ES-I3 (cell line): Measurements from ENCODE around the gene C16orf54.
"Not testable (repeated sequence)": the region's sequence is repeated elsewhere in the genome, so short reads cannot be mapped to it uniquely, and the experiment has no call there.

ENCODE experiments used
- H3K36me3 ChIP-seq: 2 replicates; pipeline ENCODE4 v1.6.1; 2013; ENCODE audit warnings: mild to moderate bottlenecking, low read length, control low read depth, moderate library complexity; ENCODE audit not compliant: insufficient read depth
- H3K4me1 ChIP-seq: 2 replicates; pipeline ENCODE4 v1.6.1; 2013; ENCODE audit warnings: mild to moderate bottlenecking, control low read depth, low read length; ENCODE audit not compliant: insufficient read depth
- H3K9ac ChIP-seq: 2 replicates; pipeline ENCODE4 v1.6.1; 2013; ENCODE audit warnings: low read depth, mild to moderate bottlenecking, low read length, moderate library complexity
- H3K9me3 ChIP-seq: 2 replicates; pipeline ENCODE4 v1.6.1; 2013; ENCODE audit warnings: mild to moderate bottlenecking, low read length, moderate library complexity; ENCODE audit not compliant: control insufficient read depth, insufficient read depth

C16orf54 gene

GRCh38 chr16:29739927-29740629 is 5.7 kb downstream of the C16orf54 start:
- not testable (repeated sequence) for H3K4me1 ChIP-seq, H3K9me3 ChIP-seq, H3K9ac ChIP-seq, H3K36me3 ChIP-seq

- Histone ChIP-seq H3K36me3 (peaks cover 13% of the 10 kb centered on the region; the same call in 1 of the 2 replicates), H3K9ac (no peak overlapping the region), H3K9me3 (no peaks in the 10 kb centered on the region), H3K4me1 (no peaks in the 10 kb centered on the region)
These were observed 7.3 kb downstream of the C16orf54 start for GRCh38 chr16:29738514-29738913.

- Histone ChIP-seq H3K9me3 (no peaks in the 10 kb centered on the region), H3K36me3 (peaks cover 13% of the 10 kb centered on the region; the same call in 1 of the 2 replicates), H3K9ac (no peak overlapping the region), H3K4me1 (no peaks in the 10 kb centered on the region)
These were observed 8.1 kb downstream of the C16orf54 start for GRCh38 chr16:29737713-29738112.

DNA sequence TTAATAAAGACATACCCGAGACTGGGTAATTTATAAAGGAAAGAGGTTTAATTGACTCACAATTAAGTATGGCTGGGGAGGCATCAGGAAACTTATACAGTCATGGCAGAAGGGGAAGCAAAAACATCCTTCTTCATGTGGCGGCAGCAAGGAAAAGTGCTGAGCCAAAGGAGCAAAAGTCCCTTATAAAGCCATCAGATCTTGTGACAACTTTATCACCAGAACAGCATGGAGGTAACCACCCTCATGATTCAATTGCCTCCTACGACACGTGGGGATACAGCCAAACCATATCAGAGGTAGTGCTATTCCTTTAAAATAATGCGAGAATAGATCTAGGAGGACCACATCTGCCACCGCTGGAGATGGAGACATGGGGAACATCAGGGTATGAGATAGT is 9.0 kb downstream of the C16orf54 start:
- Histone ChIP-seq H3K9ac (no peak overlapping the region), H3K9me3 (no peaks in the 10 kb centered on the region), H3K36me3 (peaks cover 13% of the 10 kb centered on the region; the same call in 1 of the 2 replicates), H3K4me1 (no peaks in the 10 kb centered on the region)

GRCh38 chr16:29736112-29736511 is 9.7 kb downstream of the C16orf54 start:
- H3K9ac ChIP-seq: no peak overlapping the region
- no peaks in the 10 kb centered on the region for H3K4me1 ChIP-seq
- H3K9me3 ChIP-seq: no peaks in the 10 kb centered on the region
- peaks cover 13% of the 10 kb centered on the region; the same call in 1 of the 2 replicates for H3K36me3 ChIP-seq

DNA sequence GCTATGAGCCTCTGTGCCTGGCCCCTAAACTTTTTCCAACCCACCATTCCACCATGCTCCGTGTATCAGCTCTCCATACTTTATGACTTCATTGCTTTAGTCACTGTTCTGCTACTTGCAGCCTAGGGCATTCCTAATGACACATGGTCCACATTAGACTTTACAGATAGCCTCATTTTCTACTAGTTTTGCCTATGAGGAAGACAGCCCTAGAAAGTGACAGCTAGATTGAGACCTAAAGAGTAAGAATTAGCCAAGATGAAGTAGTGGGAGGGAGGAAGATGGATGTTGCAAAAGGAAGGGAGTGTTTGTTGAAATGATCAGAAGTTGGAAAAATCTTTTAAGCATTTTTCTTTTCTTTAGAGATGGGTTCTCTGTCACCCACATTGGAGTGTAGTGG is 11.0 kb downstream of the C16orf54 start:
- Histone ChIP-seq H3K9me3 (no peaks in the 10 kb centered on the region), H3K36me3 (peaks cover 13% of the 10 kb centered on the region; the same call in 1 of the 2 replicates), H3K4me1 (no peaks in the 10 kb centered on the region), H3K9ac (no peak overlapping the region)

DNA sequence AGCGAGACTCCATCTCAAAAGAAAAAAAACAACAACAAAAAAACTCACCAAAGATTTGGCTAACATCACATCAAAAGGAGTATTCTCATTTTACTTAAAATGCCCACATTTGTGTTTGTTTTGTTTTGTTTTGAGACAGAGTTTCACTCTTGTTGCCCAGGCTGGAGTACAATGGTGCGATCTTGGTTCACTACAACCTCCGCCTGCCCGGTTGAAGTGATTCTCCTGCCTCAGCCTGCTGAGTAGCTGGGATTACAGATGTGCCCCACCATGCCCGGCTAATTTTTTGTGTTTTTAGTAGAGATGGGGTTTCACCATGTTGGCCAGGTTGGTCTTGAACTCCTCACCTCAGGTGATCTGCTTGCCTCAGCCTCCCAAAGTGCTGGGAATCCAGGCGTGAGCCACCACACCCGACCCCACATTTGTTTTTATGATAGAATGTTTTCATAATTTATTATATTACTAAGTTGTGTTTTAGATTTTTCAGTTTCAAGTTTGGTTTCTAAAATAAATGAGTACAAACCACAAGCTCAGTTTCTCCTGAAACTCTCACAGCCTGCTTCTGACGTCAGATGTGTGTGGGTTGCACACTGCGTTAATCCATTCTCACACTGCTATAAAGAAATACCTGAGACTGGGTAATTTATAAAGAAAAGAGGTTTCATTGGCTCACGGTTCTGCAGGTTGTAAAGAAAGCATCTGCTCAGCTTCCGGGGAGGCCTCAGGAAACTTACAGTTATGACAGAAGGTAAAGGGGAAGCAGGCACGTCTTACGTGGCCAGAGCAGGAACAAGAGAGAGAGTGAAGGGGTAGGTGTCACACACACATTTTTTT is 13.8 kb downstream of the C16orf54 start:
- H3K4me1 ChIP-seq, H3K9ac ChIP-seq, H3K9me3 ChIP-seq: not testable (repeated sequence)
- peaks cover 18% of the 10 kb centered on the region; the same call in 1 of the 2 replicates for H3K36me3 ChIP-seq

DNA sequence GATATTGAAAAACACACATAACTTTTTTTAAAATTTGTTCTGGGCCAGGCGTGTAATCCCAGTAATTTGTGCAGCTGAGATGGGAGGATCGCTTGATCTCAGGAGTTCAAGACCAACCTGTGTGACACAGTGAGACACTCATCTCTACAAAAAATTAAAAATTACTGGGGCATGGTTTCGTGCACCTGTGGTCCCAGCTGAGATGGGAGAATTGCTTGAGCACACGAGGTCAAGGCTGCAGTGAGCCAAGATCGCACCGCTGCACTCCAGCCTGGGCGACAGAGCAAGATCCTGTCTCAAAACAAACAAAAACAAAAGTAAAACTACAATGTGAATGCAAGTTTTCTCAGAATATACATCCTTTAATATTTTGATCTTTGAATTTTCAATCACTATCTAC is 15.1 kb downstream of the C16orf54 start:
- Histone ChIP-seq H3K4me1 (no peaks in the 10 kb centered on the region), H3K9me3 (no peaks in the 10 kb centered on the region), H3K9ac (no peak overlapping the region), H3K36me3 (peaks cover 13% of the 10 kb centered on the region; the same call in 1 of the 2 replicates)

GRCh38 chr16:29729116-29729521 is 16.7 kb downstream of the C16orf54 start:
- no peak overlapping the region for H3K9ac ChIP-seq
- H3K9me3 ChIP-seq: no peaks in the 10 kb centered on the region
- no peaks in the 10 kb centered on the region for H3K4me1 ChIP-seq
- peaks cover 6% of the 10 kb centered on the region; the same call in 1 of the 2 replicates for H3K36me3 ChIP-seq

- Histone ChIP-seq H3K36me3 (peaks cover 6% of the 10 kb centered on the region; the same call in 1 of the 2 replicates), H3K9ac (no peak overlapping the region), H3K9me3 (no peaks in the 10 kb centered on the region), H3K4me1 (no peaks in the 10 kb centered on the region)
These were observed 18.3 kb downstream of the C16orf54 start for GRCh38 chr16:29727452-29727851.

GRCh38 chr16:29726845-29727377 is 18.9 kb downstream of the C16orf54 start:
- H3K36me3 ChIP-seq: peaks cover 6% of the 10 kb centered on the region; the same call in 1 of the 2 replicates
- H3K9me3 ChIP-seq: no peaks in the 10 kb centered on the region
- no peaks in the 10 kb centered on the region for H3K4me1 ChIP-seq
- no peak overlapping the region for H3K9ac ChIP-seq

- not testable (repeated sequence) for H3K9ac ChIP-seq, H3K36me3 ChIP-seq, H3K9me3 ChIP-seq, H3K4me1 ChIP-seq
These were observed 24.5 kb downstream of the C16orf54 start for GRCh38 chr16:29721167-29721879.

GRCh38 chr16:29720703-29721102 is 25.1 kb downstream of the C16orf54 start:
- no peaks in the 10 kb centered on the region; the same call in 1 of the 2 replicates for H3K36me3 ChIP-seq
- H3K9me3 ChIP-seq: no peaks in the 10 kb centered on the region
- H3K9ac ChIP-seq: no peak overlapping the region
- H3K4me1 ChIP-seq: peaks cover 9% of the 10 kb centered on the region

GRCh38 chr16:29719063-29719462 is 26.7 kb downstream of the C16orf54 start:
- Histone ChIP-seq H3K9ac (no peak overlapping the region), H3K4me1 (peaks cover 9% of the 10 kb centered on the region), H3K36me3 (no peaks in the 10 kb centered on the region; the same call in 1 of the 2 replicates), H3K9me3 (no peaks in the 10 kb centered on the region)
